Epithelial cell of esophagus (primary cell): ENCODE data around the gene CYP19A1.
A peak's percentile ranks its signal among the peaks of the same experiment; 100 is the strongest.

Experiments
- DNase-seq: peaks from one replicate; pipeline ENCODE4 v3.0.0; 2010; ENCODE audit warnings: low read depth
- H3K4me3 ChIP-seq: 2 replicates; pipeline ENCODE4 v1.5.1; 2011; ENCODE audit warnings: mild to moderate bottlenecking, low read length, control low read depth
- CTCF ChIP-seq: IDR thresholded peaks from 2 replicates; pipeline ENCODE4 v1.5.1; 2011; ENCODE audit warnings: low read depth, mild to moderate bottlenecking, low read length, control low read depth, inconsistent platforms; ENCODE audit not compliant: insufficient read depth; ENCODE audit errors: missing control alignments

Gene CYP19A1

DNA sequence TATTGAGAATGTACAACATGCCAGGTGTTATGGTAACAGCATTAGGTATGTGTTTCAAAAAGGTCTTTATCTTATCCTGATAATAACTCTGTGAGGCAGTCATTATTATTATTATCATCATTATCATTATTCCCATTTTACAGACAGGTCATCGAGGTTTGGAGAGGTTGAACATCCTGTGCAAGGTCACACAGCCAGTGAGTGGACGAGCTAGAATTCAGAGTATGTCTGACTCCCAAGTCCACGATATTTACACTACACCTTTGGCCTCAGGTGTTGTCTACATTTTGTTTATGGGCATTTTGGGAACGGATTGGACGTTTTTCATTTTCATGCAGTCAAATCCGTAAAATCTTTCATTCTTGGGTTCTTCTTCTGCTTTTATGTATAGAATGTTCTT lies 27.0 kb upstream of the CYP19A1 start:
- no peak for DNase-seq
- TF ChIP-seq CTCF: no peak
- H3K4me3 ChIP-seq: no peak overlapping the region

DNA sequence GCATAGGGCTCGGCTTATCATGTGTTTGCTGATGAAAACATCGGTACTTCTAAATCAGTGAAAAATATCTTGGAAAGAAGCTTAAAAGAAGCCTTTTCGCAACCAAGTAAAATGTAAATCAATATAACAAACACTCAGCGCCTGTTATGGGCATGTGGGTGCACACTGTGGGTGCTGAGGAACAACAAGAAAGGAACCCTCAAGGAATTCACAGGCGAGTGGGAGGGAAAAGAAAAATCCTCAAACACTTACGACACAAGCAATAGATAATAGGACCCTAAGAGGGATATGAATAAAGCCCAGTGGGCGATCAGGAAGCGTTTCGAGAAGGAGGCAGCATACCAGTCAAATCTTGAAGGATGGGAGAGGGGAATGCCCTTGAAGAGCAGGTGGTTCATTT lies 25.0 kb upstream of the CYP19A1 start:
- H3K4me3 ChIP-seq: no peak overlapping the region
- no peak for DNase-seq
- no peak for TF ChIP-seq CTCF

DNA sequence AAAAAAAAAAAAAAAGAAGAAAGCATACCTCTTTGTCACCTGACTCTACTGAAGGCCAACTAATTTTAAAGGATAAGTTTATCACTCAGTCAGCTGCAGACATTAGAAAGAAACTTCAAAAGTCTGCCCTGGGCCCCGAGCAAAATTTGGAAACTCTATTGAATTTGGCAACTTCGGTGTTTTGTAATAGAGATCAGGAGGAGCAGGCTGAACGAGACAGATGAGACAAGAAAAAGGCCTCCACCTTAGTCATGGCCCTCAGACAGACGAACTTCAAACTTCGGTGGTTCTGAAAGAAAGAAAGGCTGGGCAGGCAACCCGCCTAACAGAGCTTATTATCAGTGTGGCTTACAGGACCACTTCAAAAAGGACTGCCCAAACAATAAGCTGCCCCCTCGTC lies 21.6 kb upstream of the CYP19A1 start:
- TF ChIP-seq CTCF: no peak
- H3K4me3 ChIP-seq: no peak overlapping the region
- peak; percentile 64 for DNase-seq

GRCh38 chr15:51356983-51357382 lies 18.6 kb upstream of the CYP19A1 start:
- DNase-seq: no peak
- H3K4me3 ChIP-seq: no peak overlapping the region
- no peak for TF ChIP-seq CTCF

GRCh38 chr15:51356147-51356546 lies 17.8 kb upstream of the CYP19A1 start:
- DNase-seq: no peak
- TF ChIP-seq CTCF: no peak
- H3K4me3 ChIP-seq: no peak overlapping the region

- no peak overlapping the region for H3K4me3 ChIP-seq
- no peak for TF ChIP-seq CTCF
- DNase-seq: no peak
Measured at GRCh38 chr15:51355096-51355495, 16.7 kb upstream of the CYP19A1 start.

GRCh38 chr15:51353976-51354375 lies 15.6 kb upstream of the CYP19A1 start:
- no peak for DNase-seq
- no peak overlapping the region for H3K4me3 ChIP-seq
- TF ChIP-seq CTCF: no peak
